ENCODE results near the gene TRIM44.

Gene TRIM44

DNA sequence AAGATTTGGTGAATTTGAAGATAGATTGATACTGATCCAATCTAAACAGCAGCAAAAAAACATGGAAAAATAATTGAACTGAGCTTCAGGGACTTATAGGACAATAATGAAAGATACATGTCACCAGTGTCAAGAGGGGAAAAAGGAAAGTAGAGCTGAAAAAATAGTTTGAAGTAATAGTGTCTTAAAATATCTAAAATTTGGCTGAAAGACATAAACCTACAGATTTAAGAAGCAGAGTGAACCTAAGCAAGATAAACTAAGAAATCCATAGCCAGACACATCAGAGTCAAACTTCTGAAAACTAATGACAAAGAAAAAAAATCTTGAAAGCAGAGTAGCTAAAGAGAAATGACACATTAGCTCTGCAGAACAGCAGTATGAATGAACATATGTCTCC lies 67.7 kb downstream of the TRIM44 start:
- TF ChIP-seq, protein P1, sequence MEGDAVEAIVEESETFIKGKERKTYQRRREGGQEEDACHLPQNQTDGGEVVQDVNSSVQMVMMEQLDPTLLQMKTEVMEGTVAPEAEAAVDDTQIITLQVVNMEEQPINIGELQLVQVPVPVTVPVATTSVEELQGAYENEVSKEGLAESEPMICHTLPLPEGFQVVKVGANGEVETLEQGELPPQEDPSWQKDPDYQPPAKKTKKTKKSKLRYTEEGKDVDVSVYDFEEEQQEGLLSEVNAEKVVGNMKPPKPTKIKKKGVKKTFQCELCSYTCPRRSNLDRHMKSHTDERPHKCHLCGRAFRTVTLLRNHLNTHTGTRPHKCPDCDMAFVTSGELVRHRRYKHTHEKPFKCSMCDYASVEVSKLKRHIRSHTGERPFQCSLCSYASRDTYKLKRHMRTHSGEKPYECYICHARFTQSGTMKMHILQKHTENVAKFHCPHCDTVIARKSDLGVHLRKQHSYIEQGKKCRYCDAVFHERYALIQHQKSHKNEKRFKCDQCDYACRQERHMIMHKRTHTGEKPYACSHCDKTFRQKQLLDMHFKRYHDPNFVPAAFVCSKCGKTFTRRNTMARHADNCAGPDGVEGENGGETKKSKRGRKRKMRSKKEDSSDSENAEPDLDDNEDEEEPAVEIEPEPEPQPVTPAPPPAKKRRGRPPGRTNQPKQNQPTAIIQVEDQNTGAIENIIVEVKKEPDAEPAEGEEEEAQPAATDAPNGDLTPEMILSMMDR (conservative IDR thresholded peaks at IDR 0.05; ENCODE audit: low read depth): no peak
- ChIA-PET POLR2A (ENCODE audit: low non-redundant PET) (no interaction called here), CTCF (no interaction called here)
- H3K27ac ChIP-seq: no peak overlapping the region
- DNase-seq (ENCODE audit: low spot score): no peak

DNA sequence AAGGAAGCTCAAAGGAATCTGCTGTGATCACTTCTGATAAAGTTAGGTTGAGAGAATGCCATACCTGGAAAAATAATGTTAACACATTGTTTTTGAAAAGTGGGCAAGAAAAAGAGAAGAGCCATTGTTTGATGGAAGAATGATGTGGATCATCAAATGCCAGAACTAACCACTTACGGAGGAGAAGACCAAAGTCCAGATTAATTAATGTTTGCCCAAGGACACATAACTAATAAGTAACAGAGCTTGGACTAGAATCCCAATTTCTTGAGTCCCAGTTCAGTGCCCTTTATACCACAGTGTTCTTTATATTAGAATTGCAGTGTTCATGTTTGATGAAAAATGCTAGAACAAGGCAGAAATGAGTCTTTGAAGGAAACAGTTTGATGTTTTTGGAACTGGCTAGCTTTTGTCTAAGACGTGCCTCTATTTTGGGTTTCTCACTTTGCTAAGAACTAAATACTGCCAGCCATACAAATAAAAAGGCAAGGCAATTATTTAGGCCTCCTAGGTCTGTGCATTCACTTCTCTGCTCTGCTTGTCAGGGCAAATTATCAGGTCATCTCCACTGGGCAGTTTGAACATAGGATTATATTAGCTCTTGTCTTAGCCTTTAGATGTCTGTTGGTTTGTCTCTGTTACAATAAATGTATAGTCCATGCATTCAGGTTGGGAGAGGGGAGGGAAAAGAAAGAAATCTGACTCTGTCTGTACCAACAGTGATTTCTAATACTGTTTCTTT lies 72.3 kb downstream of the TRIM44 start:
- ChIA-PET POLR2A (ENCODE audit: low non-redundant PET) (no interaction called here), CTCF (interaction anchor here (0.6 kb wide), 1 partner anchor 556 kb away, joined by 3 read pairs; no protein-coding TSS in a partner anchor)
- no peak for DNase-seq (ENCODE audit: low spot score)
- TF ChIP-seq, protein P1 (conservative IDR thresholded peaks at IDR 0.05; ENCODE audit: low read depth): no peak
- H3K27ac ChIP-seq: no peak overlapping the region

DNA sequence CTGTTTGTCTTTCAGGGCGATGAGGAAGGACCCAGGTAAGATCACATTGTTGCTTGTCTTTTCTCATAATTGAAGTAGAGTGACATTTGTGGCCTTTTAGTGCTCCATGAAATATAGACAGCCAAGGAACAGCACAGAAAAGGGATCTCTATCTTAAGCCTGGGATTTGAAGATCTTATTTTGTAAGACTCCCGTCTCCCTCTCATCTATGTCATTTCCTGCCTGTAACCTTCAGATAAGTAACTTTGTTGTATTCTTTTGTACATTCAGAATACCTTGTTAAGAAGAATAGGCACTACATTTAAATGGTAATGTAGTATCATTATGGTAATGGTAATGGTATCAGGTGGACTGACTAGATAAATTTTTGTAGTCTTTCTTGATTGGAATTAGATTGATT lies 72.8 kb downstream of the TRIM44 start:
- DNase-seq (ENCODE audit: low spot score): no peak
- TF ChIP-seq, protein P1 (conservative IDR thresholded peaks at IDR 0.05; ENCODE audit: low read depth): no peak
- POLR2A ChIA-PET (ENCODE audit: low non-redundant PET): no interaction called here
- no peak overlapping the region for H3K27ac ChIP-seq
- CTCF ChIA-PET: no interaction called here

DNA sequence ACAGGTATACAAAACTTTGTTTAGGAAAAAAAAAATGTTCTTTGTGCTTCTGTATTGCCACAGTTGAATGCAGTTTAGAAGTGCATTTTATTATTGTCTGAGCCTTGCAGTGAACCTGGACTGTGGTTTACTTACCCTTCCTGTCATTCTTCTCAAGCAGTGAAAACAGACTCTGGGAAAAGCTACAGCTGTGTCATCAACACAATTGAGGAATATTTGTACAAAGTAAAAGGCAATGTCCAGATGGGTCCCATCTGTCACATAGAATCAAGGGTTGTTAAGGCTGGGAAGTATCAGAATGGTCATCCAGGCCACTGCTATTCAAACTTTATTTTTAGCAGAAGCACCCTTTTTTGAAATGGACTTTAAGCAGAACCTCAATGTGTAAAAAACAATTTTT lies 73.3 kb downstream of the TRIM44 start:
- TF ChIP-seq, protein P1 (conservative IDR thresholded peaks at IDR 0.05; ENCODE audit: low read depth): no peak
- no peak for DNase-seq (ENCODE audit: low spot score)
- CTCF ChIA-PET: no interaction called here
- no peak overlapping the region for H3K27ac ChIP-seq
- POLR2A ChIA-PET (ENCODE audit: low non-redundant PET): no interaction called here

DNA sequence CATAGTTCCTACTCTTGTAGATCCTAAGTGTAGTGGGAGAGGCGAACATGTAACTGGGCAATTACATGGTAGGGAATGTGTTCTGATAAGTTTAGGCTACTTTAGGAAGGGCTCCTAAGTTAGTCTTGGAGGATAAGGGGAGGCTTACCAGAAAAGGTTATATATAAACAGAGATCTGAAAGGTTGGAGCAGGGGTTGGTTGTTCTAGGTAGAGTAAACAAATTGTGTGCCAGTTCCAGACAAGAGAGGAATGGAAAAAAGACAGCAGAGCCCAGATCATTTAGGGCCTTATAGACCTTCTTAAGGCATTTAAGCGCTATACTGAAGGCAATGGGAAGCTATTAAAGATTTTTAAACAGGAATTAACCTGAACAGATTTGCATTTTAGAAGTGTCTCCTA lies 74.4 kb downstream of the TRIM44 start:
- no peak overlapping the region for H3K27ac ChIP-seq
- DNase-seq (ENCODE audit: low spot score): no peak
- CTCF ChIA-PET: no interaction called here
- TF ChIP-seq, protein P1 (conservative IDR thresholded peaks at IDR 0.05; ENCODE audit: low read depth): no peak
- POLR2A ChIA-PET (ENCODE audit: low non-redundant PET): no interaction called here

DNA sequence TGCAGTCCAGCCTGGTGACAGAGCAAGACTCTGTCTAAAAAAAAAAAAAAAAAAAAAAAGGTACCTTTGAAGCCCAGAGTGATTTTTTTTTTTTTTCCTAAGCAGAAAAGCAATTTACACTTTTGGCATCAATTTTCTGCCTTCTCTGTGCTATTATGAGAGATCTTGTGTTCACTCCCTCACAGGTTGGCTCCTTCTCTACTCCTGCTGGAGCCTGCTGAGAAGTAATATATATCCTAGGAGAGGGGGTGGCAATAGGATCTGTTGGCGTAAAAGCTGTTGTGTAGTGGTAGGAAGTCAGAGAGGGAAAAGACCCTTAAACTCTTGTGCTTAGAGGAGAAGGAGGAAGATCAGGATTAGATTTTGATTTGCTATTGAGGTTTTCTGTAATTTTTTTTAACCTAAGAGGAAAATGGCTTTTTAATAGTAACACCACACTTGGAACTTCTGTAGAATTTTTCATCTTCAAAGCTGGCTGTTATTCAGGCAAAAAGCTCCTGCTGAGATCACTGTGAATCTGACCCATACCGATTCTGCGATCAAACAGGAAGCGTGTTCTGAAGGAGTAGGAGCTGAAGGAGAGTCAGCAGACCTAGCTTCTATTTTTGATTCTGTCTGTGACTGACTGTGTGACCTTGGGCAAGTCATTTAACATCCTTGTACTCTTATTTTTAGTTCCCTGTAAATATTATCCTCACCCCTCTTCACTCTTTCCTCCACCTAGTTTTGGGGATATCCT lies 77.7 kb downstream of the TRIM44 start:
- ChIA-PET CTCF (interaction anchor here (0.7 kb wide), 1 partner anchor 160 kb away, joined by 3 read pairs; no protein-coding TSS in a partner anchor), POLR2A (ENCODE audit: low non-redundant PET) (no interaction called here)
- TF ChIP-seq, protein P1 (conservative IDR thresholded peaks at IDR 0.05; ENCODE audit: low read depth): no peak
- DNase-seq (ENCODE audit: low spot score): no peak
- H3K27ac ChIP-seq: no peak overlapping the region

Data from RWPE1 (cell line).